GM21515 (cell line): ENCODE results near the gene CCDC40.

Experiments
- ATAC-seq: cut with Tn5 transposase; IDR thresholded peaks from one replicate; pipeline ENCODE4 v1.9.1; 2021; ENCODE audit not compliant: unreplicated experiment

CCDC40 gene

GRCh38 chr17:79997011-79997660, 39.3 kb upstream of the CCDC40 start:
- no peak for ATAC-seq

DNA sequence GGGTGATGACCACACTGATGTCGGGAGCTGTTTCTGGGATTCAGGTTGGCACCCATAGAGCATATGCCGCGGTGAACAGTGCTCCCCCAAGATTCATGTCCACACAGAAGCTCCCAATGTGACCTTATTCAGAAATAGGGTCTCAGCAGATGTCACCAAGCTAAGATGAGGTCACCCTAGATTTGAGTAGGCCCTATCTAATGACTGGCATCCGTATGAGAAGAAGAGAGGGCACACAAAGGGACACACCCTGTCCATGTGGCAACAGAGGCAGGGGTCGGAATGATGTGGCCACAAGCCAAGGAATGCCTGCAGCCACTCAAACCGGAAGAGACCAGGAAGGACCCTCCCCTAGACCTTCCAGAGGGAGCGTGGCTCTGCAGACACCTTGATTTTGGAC, 36.3 kb upstream of the CCDC40 start:
- ATAC-seq: no peak

GRCh38 chr17:80000981-80001775, 35.3 kb upstream of the CCDC40 start:
- ATAC-seq: no peak

DNA sequence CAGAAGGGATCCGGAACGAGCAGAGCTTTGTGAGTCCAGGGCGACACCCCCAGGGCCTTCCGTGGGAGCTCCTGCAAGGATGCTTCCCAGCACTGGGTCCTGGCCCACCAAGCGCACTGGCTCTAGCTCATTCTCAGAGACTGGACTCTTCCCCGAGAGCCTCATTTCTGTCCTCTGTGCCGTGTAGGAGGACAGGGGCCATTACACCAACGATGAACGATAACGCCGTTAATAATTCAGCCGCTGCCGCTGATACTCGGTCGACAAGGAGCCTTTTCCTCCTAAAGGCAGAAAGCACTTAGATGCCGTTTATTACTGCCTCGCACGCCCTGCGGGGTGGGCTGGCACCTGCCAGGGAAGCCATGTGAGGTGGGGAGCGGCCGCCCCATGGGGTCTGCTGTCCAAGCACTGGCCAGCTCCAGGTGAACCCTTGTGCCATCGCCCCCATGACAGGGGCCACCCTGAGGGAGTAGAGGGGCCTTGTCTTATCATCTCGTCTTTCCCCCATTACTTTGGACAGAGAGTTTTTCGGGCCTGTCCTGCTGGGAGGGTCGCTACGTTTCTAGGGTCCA, 34.3 kb upstream of the CCDC40 start:
- no peak for ATAC-seq

- no peak for ATAC-seq
Measured at GRCh38 chr17:80002690-80003490, 33.6 kb upstream of the CCDC40 start.

GRCh38 chr17:80003969-80004368, 32.5 kb upstream of the CCDC40 start:
- no peak for ATAC-seq

DNA sequence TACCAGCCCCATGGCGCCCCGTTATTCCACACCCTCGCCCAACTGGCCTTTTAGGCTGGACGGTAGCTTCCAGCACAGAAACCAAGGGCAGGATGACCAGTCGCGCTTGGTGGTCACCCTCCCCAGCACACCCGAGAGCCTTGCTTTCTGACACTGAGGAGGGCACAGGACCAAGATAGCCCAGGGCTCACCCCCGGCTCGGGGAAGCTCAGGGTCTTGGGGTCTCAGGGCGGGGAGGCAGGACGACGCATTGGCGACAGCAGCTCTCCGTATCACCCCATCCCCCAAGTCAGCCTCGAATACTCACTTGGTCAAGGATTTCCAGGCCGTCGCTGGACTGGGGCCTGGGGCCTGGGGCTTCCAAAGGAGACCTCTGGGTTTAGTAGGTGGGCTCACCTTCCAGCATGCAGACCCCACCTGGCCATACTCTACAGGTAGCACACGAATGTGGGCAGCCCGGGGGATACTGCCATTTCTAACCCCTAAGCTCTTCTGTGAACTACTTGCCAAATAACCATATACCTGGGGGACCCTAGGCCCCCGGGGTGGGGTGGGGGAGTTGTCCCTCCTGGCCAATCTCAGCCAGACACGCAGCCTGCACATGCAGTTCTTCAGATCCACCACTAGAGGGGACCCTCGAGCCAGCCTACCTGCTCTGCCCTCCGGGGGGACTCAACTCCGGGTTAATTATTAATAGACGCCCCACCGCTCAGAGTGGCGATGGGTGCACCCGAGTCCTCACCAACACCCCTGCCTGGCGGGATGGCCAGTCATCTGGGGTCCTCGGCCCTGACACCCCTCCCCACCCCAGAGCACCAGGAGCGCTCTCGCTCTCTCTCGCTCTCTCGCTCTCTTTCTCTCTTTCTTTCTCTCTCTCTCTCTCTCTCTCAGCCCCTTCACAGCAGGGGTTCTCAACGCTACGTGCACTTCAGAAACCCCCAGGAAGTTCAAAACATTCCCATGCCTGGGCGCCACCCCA, 30.8 kb upstream of the CCDC40 start:
- no peak for ATAC-seq

DNA sequence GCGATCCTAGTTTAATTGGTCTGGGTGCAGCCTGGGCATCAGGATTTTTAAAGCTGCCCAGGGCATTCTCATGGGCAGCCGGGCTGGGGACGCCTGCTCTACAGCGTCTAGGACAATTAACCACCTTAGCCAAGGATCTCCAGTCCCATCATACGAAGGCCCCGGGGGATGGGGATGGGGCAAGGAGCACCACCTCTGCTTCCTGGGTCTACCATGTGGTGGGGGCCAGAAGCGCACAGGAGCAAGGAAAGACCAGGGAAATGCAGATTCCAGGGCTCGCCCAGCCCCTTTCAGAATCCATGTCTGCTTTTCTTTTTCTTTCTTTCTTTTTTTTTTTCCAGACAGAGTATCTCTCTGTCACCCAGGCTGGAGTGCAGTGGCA, 30.1 kb upstream of the CCDC40 start:
- ATAC-seq: no peak

GRCh38 chr17:80006811-80007752, 29.4 kb upstream of the CCDC40 start:
- no peak for ATAC-seq

DNA sequence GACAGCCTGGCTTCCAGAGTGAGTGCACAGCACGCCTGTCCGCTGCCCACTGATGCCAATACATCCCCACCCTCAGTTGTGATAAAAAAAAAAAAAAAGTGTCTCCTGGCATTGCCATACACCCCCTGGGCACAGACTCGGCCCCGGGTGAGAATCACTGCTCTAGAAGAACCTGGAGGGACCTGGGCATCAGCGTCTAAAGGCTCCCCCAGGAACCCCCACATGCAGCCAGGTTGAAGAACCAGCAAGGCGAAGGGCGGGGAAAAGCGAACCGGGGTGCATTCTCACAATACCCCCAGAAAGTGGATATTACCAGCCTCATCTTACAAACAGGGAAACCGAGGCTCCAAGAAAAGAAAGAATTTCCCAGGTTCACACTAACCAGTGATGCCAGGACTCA, 28.5 kb upstream of the CCDC40 start:
- no peak for ATAC-seq

DNA sequence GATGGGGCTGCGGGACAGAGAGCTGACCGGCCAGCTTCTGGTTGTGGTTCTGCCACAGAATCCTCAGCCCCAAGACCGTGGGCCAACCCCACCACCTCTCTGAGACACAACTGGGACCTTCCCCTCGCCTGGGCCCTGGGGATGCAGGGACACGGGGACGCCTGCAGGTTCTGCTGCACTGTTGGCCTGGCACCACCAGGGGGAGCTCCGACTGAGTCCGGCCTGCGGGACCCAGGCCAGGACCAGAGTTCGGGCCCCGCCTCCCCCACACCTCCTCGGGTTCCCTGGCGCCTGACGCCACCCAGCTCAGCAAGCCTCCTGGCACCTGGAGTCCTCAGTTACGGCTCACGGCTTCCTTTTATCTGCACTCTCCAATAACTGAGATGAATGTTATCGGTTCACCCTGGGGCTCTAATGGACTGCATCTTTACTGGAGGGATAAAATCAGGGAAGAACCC, 28.0 kb upstream of the CCDC40 start:
- no peak for ATAC-seq

GRCh38 chr17:80008848-80009247, 27.6 kb upstream of the CCDC40 start:
- no peak for ATAC-seq

DNA sequence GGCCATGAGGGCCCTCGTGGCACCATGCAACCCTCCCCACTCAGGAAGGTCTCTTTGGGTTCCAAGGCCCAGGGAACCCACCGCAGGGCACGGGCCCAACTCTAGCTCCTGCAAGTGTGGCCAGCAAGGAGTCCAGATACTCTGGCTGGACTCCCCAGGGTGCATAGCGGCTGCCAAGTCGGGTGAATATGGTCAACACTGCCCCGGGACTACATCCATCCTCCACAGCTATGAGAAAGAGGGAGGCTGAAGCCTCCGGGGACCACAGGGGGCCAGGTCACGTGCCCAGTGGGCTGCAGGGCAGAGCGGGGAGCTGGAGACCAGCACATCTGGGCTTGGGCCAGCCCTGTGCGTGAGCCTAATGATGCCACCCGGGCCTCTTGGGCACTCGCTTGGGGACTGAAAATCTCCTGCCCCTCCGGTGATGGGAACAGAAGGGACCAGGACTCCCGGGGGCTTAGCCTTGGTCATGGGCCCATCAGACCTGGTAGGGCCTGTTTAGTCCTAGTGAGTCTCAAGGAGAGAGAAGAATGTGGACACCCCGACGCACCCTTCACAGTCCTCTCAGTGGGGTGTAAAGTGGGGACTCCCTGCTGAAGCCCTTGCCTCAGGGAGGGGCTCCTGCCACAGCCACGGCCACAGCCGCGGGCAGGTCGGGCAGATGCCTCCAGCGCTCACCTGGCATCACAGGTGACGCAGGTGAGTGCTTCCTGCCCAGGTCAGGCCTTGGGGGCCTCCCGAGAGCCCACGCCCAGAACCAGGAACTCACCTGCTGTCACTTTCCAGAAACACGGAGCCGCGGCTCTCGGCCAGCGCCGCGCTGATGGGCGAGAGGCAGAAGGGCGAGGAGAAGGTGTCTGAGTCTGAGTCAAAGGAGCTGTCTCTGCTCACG, 26.8 kb upstream of the CCDC40 start:
- ATAC-seq: no peak

- ATAC-seq: no peak
Measured at GRCh38 chr17:80010283-80010858, 26.1 kb upstream of the CCDC40 start.

DNA sequence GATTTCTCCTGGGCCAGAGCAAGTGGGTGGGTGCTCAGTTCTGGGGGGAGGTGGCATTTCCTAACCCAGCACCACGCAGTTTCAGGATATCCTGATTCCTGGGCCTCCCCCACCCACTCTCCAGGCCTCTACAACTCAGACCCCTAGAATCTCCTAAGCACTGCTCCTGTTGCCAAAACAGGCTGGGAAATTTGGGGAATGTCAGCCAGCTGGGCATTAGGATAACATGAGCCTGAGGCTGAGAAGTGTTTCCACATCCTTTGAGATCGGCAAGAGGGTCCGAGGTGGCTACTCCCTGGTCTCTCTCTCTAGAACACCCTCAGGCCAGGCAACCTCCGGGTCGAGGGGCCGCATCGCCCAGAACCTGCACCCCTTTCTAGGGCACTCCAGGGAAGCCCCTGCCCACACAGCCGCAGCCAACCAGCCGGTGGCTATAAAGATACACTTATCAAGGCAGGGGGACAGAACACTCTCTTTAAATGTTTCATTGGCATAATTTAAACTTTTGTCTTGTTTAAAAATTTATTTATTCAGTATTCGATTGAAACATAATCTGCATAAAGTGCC, 24.4 kb upstream of the CCDC40 start:
- ATAC-seq: no peak

DNA sequence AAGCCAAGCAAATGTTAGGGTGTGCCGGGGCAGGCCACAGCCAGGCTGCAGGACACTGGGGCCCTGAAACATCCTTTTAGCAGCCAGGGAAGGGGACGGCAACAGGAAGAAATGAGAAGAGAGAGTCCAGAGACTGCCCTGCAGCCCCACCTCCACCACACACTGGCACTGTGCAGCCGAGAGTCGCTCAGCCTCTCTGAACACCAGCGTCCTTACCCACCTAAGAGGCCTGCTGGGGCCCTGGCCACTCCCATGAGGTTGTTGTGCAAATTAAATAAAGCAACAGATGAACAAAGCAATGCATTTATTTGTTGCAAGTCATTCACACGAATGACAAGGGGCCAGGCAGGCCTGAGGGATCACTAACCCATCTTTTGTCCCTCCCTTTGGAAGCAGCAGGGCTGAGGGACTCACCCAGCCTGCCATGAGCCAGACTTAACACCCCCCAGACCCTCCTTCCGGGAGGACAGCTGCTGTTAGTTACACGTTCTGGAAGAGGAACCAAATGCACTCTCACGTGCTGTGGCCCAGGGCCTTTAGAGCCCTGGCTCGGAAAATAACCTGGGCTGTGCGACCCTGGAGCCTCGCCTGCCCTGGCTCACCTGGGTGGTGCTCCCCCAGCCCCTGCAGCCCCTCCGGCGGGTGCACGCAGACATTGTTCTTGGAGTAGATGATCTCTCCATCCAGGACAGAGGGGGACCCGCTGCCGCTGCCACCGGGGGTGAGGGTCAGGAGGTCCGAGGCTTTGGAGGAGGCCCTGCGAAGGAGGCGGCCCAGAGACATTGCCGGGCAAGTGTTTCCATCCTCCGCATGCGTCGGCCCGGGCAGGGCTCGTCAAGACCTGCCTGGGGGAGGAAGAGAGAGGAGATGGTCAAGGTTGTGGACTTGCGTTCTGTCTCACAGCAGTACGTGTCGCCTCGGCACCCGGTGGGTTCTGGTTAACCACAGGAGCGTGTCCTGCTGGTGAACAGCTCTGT, 23.4 kb upstream of the CCDC40 start:
- no peak for ATAC-seq
